Smooth muscle cell (in vitro differentiated cells): ENCODE results near the gene UGT2A1. TPM values are rescaled to one million over a fixed set of nuclear protein-coding genes. Genes with fewer than 3 reads are reported as not detected.

Experiments used
- DNase-seq: peaks from one replicate; lab custom pipeline; 2025; ENCODE audit not compliant: unreplicated experiment; lab: John Stamatoyannopoulos, UW
- H2AFZ ChIP-seq: fragments of 200-600 bp; sonication (generic); 2 replicates; pipeline ENCODE4 v1.6.0; 2016; ENCODE audit warnings: antibody characterized with exemption, low read depth, mild to moderate bottlenecking
- H3F3A ChIP-seq: fragments of 200-600 bp; sonication (generic); 2 replicates; pipeline ENCODE4 v1.6.0; 2017; ENCODE audit warnings: antibody characterized with exemption, low read depth
- H3K27ac ChIP-seq: fragments of 200-600 bp; sonication (generic); 2 replicates; pipeline ENCODE4 v1.5.1; 2016; ENCODE audit warnings: low read depth, mild to moderate bottlenecking
- H3K27me3 ChIP-seq: fragments of 200-600 bp; sonication (generic); 2 replicates; pipeline ENCODE4 v1.6.1; 2016; ENCODE audit warnings: low read depth, mild to moderate bottlenecking
- H3K36me3 ChIP-seq: fragments of 200-600 bp; sonication (generic); 2 replicates; pipeline ENCODE4 v1.5.1; 2016; ENCODE audit warnings: low read depth
- H3K4me1 ChIP-seq: fragments of 200-600 bp; sonication (generic); 2 replicates; pipeline ENCODE4 v1.5.1; 2016; ENCODE audit warnings: low read depth
- H3K4me2 ChIP-seq: fragments of 200-600 bp; sonication (generic); 2 replicates; pipeline ENCODE4 v1.6.0; 2016; ENCODE audit warnings: mild to moderate bottlenecking
- H3K4me3 ChIP-seq: fragments of 200-600 bp; sonication (generic); 2 replicates; pipeline ENCODE4 v1.5.1; 2016; ENCODE audit warnings: mild to moderate bottlenecking
- H3K79me2 ChIP-seq: fragments of 200-600 bp; sonication (generic); 2 replicates; pipeline ENCODE4 v1.6.0; 2016; ENCODE audit warnings: low read depth, mild to moderate bottlenecking
- H3K9ac ChIP-seq: fragments of 200-600 bp; sonication (generic); 2 replicates; pipeline ENCODE4 v1.6.0; 2016; ENCODE audit warnings: low read depth
- H3K9me3 ChIP-seq: fragments of 200-600 bp; sonication (generic); replicated peaks from 2 replicates; pipeline ENCODE4 v1.5.1; 2016; ENCODE audit warnings: low read depth
- H4K20me1 ChIP-seq: fragments of 200-600 bp; sonication (generic); 2 replicates; pipeline ENCODE4 v1.6.0; 2016; ENCODE audit warnings: low read depth
- WGBS: methylation state at CpG from one replicate; pipeline ENCODE4 v1.1.7; 2016; ENCODE audit warnings: low lambda C conversion rate; 5-methylcytosine and 5-hydroxymethylcytosine counted together
- polyA plus RNA-seq: library from polyadenylated mRNA; unstranded; fragments of >200 nt; fragmentation: Nextera tagmentation; extraction: Ambion mirVana; gene quantifications from 2 replicates; pipeline ENCODE4 v1.2.1, GENCODE V29; 2016
- total RNA-seq: library from RNA; depleted of rRNA; stranded (reverse); fragments of >200 nt; gene quantifications from 2 replicates; pipeline ENCODE4 v1.2.3, GENCODE V29; 2014
- TF ChIP-seq, protein P1 (sequence below): fragments of 200-600 bp; sonication (generic); IDR thresholded peaks from 2 replicates; pipeline ENCODE4 v1.5.1; 2017; ENCODE audit warnings: borderline replicate concordance, mild to moderate bottlenecking, antibody characterized with exemption; ENCODE audit not compliant: insufficient read depth, poor library complexity, severe bottlenecking

The UGT2A1 gene
- total and polyA plus RNA-seq, 2 experiments from 2014 or later: not detected

DNA sequence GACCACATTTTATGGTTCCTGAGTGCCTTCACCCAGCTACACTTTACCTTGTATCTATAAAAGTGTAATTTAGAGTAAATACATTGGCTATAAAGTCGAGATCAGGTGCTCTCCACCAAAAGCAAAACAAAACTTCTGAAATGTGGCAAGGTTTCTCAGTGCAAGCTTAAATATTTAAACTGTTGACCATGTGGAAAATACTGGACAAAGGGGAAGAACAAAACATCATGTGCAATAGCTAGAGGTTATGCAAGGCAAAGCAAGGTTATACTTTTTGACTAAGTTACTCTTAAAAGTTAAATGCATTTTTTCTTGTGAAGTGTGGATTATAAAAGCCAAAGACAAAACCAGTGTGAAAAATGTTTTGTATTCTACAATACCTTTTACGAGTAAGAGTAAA, 69.5 kb downstream of the UGT2A1 start:
- Histone ChIP-seq H3K79me2 (no peaks in the 10 kb centered on the region), H3K4me2 (no peak overlapping the region), H3K4me3 (no peak overlapping the region), H4K20me1 (no peaks in the 10 kb centered on the region), H3K27me3 (peaks cover 6% of the 10 kb centered on the region), H2AFZ (no peak overlapping the region), H3K9me3 (no peaks in the 10 kb centered on the region), H3K9ac (no peak overlapping the region), H3K4me1 (no peaks in the 10 kb centered on the region), H3K27ac (no peak overlapping the region), H3F3A (no peaks in the 10 kb centered on the region), H3K36me3 (no peaks in the 10 kb centered on the region)
- 79% methylated on average over 2 of the region's 2 CpGs for WGBS
- DNase-seq: no peak
- TF ChIP-seq, protein P1, sequence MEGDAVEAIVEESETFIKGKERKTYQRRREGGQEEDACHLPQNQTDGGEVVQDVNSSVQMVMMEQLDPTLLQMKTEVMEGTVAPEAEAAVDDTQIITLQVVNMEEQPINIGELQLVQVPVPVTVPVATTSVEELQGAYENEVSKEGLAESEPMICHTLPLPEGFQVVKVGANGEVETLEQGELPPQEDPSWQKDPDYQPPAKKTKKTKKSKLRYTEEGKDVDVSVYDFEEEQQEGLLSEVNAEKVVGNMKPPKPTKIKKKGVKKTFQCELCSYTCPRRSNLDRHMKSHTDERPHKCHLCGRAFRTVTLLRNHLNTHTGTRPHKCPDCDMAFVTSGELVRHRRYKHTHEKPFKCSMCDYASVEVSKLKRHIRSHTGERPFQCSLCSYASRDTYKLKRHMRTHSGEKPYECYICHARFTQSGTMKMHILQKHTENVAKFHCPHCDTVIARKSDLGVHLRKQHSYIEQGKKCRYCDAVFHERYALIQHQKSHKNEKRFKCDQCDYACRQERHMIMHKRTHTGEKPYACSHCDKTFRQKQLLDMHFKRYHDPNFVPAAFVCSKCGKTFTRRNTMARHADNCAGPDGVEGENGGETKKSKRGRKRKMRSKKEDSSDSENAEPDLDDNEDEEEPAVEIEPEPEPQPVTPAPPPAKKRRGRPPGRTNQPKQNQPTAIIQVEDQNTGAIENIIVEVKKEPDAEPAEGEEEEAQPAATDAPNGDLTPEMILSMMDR: no peak

DNA sequence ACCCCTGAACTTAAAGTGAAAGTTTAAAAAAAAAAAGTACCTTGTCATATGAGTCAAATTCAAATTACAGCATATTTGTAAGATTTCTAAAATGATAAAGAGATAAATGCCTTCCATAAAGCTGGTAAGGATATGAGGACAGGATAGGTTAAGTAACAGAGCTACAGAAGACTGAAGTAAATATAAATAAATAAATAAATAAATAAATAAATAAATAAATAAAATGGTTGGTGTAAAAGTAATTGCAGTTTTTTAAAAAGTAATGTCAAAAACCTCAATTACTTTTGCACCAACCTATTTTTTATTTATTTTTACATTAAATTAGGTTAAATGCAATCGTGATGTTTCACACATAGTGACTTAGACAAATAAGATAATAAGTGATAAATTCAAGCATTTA, 75.8 kb downstream of the UGT2A1 start:
- no peaks in the 10 kb centered on the region for H3K36me3 ChIP-seq
- TF ChIP-seq, protein P1: no peak
- no peak for DNase-seq
- no peaks in the 10 kb centered on the region for H3K4me1 ChIP-seq
- H3K4me2 ChIP-seq: no peak overlapping the region
- 100% methylated on average over 1 of the region's 1 CpG for WGBS
- no peaks in the 10 kb centered on the region for H3K79me2 ChIP-seq
- H3K27ac ChIP-seq: no peak overlapping the region
- no peaks in the 10 kb centered on the region for H4K20me1 ChIP-seq
- H3K9me3 ChIP-seq: no peaks in the 10 kb centered on the region
- no peak overlapping the region for H2AFZ ChIP-seq
- H3K4me3 ChIP-seq: no peak overlapping the region
- no peak overlapping the region for H3K9ac ChIP-seq
- H3K27me3 ChIP-seq: no peaks in the 10 kb centered on the region
- no peaks in the 10 kb centered on the region for H3F3A ChIP-seq

DNA sequence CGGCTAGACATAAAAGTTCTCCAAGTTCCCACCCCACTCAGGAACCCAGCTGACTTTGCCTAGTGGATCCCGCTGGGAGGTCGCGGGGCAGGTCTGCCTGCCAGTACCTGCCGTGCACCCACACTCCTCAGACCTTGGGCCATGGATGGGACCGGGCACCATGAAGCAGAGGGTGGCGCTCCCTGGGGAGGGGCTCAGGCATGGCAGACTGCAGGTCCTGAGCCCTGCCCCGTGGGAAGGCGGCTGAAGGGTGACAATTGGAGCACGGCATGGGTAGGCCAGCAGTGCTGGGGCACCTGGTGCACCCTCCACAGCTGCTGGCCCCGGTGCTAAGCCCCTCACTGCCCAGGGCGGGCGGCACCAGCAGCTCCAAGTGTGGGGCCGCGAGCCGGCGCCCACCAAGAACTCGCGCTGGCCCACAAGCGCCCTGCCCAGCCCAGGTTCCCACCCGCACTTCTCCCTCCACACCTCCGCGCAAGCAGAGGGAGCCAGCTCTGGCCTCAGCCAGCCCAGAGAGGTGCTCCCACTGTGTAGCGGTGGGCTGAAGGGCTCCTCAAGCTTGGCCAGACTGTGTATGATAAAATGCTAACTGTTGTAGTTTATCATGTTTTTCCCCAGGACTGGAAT, 76.7 kb downstream of the UGT2A1 start:
- Histone ChIP-seq H2AFZ (no peak overlapping the region), H3K27ac (no peak overlapping the region), H3K4me2 (no peak overlapping the region), H3K4me1 (no peaks in the 10 kb centered on the region), H3K9me3 (no peaks in the 10 kb centered on the region), H3K27me3 (no peaks in the 10 kb centered on the region), H3K36me3 (no peaks in the 10 kb centered on the region), H3K79me2 (no peaks in the 10 kb centered on the region), H3F3A (no peaks in the 10 kb centered on the region), H4K20me1 (no peaks in the 10 kb centered on the region), H3K9ac (no peak overlapping the region), H3K4me3 (no peak overlapping the region)
- DNase-seq: no peak
- TF ChIP-seq, protein P1: no peak
- 93% methylated on average over 24 of the region's 24 CpGs for WGBS

- no peak overlapping the region for H2AFZ ChIP-seq
- no peaks in the 10 kb centered on the region for H3K79me2 ChIP-seq
- no peak for DNase-seq
- no peak overlapping the region for H3K4me3 ChIP-seq
- no peak overlapping the region for H3K4me2 ChIP-seq
- TF ChIP-seq, protein P1: no peak
- no peak overlapping the region for H3K9ac ChIP-seq
- no peaks in the 10 kb centered on the region for H3K36me3 ChIP-seq
- H3F3A ChIP-seq: no peaks in the 10 kb centered on the region
- WGBS: 88% methylated on average over 1 of the region's 1 CpG
- H4K20me1 ChIP-seq: no peaks in the 10 kb centered on the region
- H3K27ac ChIP-seq: no peak overlapping the region
- H3K27me3 ChIP-seq: no peaks in the 10 kb centered on the region
- H3K9me3 ChIP-seq: no peaks in the 10 kb centered on the region
- no peaks in the 10 kb centered on the region for H3K4me1 ChIP-seq
These were observed 84.3 kb downstream of the UGT2A1 start for GRCh38 chr4:69568787-69569186.
